Mesothelial cell of epicardium (in vitro differentiated cells): ENCODE data around the gene TULP1. TPM values are rescaled to one million over a fixed set of nuclear protein-coding genes. Genes with fewer than 3 reads are reported as not detected.

ENCODE experiments used
- DNase-seq, 2 experiments: peaks; one replicate each; pipeline ENCODE4 v3.0.0; 2021; ENCODE audit warnings: low spot score in 2 of 2; ENCODE audit not compliant: unreplicated experiment in 2 of 2
- H3K27ac Mint-ChIP-seq: 2 replicates; pipeline ENCODE4 v1.8.0; 2021; ENCODE audit warnings: mixed read lengths
- H3K27me3 Mint-ChIP-seq: 2 replicates; pipeline ENCODE4 v1.8.0; 2021; ENCODE audit warnings: low read depth, mixed read lengths
- H3K36me3 Mint-ChIP-seq: 2 replicates; pipeline ENCODE4 v1.8.0; 2021; ENCODE audit warnings: mixed read lengths
- H3K4me1 Mint-ChIP-seq: 2 replicates; pipeline ENCODE4 v1.8.0; 2021; ENCODE audit warnings: mixed read lengths
- H3K4me3 Mint-ChIP-seq: 2 replicates; pipeline ENCODE4 v1.8.0; 2021; ENCODE audit warnings: mild to moderate bottlenecking, moderate library complexity, mixed read lengths
- H3K9me3 Mint-ChIP-seq: 2 replicates; pipeline ENCODE4 v1.8.0; 2021; ENCODE audit warnings: mixed read lengths
- total RNA-seq: library from RNA; stranded (reverse); gene quantifications from 3 replicates; pipeline ENCODE4 v1.2.1, GENCODE V29; 2021
- TF ChIP-seq, protein P1 (sequence below): fragments of 200-600 bp; sonication (generic); IDR thresholded peaks from one replicate; pipeline ENCODE4 v1.5.0; 2021; ENCODE audit warnings: antibody characterized with exemption; ENCODE audit not compliant: unreplicated experiment

Gene TULP1
- total RNA-seq, 1 donor from 2014 or later = 17.7 TPM

GRCh38 chr6:35512006-35512405 lies 690 bp downstream of the TULP1 start:
- Mint-ChIP-seq H3K27me3 (no peaks in the 10 kb centered on the region), H3K4me3 (peak overlapping the region; percentile 64), H3K9me3 (no peaks in the 10 kb centered on the region), H3K27ac (peak overlapping the region; percentile 53), H3K36me3 (no peaks in the 10 kb centered on the region), H3K4me1 (peaks cover 27% of the 10 kb centered on the region)
- no peak for DNase-seq
- TF ChIP-seq, protein P1, sequence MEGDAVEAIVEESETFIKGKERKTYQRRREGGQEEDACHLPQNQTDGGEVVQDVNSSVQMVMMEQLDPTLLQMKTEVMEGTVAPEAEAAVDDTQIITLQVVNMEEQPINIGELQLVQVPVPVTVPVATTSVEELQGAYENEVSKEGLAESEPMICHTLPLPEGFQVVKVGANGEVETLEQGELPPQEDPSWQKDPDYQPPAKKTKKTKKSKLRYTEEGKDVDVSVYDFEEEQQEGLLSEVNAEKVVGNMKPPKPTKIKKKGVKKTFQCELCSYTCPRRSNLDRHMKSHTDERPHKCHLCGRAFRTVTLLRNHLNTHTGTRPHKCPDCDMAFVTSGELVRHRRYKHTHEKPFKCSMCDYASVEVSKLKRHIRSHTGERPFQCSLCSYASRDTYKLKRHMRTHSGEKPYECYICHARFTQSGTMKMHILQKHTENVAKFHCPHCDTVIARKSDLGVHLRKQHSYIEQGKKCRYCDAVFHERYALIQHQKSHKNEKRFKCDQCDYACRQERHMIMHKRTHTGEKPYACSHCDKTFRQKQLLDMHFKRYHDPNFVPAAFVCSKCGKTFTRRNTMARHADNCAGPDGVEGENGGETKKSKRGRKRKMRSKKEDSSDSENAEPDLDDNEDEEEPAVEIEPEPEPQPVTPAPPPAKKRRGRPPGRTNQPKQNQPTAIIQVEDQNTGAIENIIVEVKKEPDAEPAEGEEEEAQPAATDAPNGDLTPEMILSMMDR = no peak

- H3K4me3 Mint-ChIP-seq = peak overlapping the region; percentile 51
These were observed 1.1 kb downstream of the TULP1 start for GRCh38 chr6:35511562-35511941.

GRCh38 chr6:35510916-35511561 lies 1.7 kb downstream of the TULP1 start:
- peak overlapping the region; percentile 78 for H3K27ac Mint-ChIP-seq
- peaks cover 31% of the 10 kb centered on the region for H3K4me1 Mint-ChIP-seq
- peak overlapping the region; percentile 51 for H3K4me3 Mint-ChIP-seq
- no peaks in the 10 kb centered on the region for H3K27me3 Mint-ChIP-seq
- TF ChIP-seq, protein P1 = no peak
- no peaks in the 10 kb centered on the region for H3K9me3 Mint-ChIP-seq
- H3K36me3 Mint-ChIP-seq = no peaks in the 10 kb centered on the region
- DNase-seq = no peak

More at GRCh38 chr6:35511562-35511941, 1.1 kb downstream of the TULP1 start:
- H3K27me3 Mint-ChIP-seq = no peaks in the 10 kb centered on the region
- no peak for DNase-seq
- H3K4me1 Mint-ChIP-seq = peaks cover 27% of the 10 kb centered on the region
- no peaks in the 10 kb centered on the region for H3K9me3 Mint-ChIP-seq
- H3K36me3 Mint-ChIP-seq = no peaks in the 10 kb centered on the region
- H3K27ac Mint-ChIP-seq = no peak overlapping the region
- TF ChIP-seq, protein P1 = no peak

- Mint-ChIP-seq H3K27ac (no peak overlapping the region), H3K4me3 (no peak overlapping the region), H3K4me1 (peaks cover 37% of the 10 kb centered on the region), H3K27me3 (no peaks in the 10 kb centered on the region), H3K36me3 (no peaks in the 10 kb centered on the region), H3K9me3 (no peaks in the 10 kb centered on the region)
- no peak for DNase-seq
- TF ChIP-seq, protein P1 = no peak
These were observed 4.2 kb downstream of the TULP1 start for GRCh38 chr6:35508542-35508941.

DNA sequence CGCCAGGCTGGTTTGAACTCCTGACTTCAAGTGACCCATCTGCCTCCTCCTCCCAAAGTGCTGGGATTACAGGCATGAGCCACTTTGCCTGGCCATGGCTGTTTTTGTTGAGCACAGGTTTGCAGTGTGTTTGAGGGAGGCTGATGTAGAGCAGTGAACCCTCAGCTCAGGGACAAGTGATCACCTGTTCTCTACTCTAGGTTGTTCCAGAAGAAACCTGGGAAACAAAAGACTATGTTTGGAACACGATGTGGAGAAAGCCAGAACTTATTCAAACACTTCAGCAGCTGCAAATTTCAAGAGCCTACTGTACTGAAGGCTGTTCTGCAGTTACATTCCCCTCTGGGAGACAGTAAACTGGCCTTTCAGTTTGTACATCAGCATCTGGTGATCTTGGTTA lies 4.7 kb downstream of the TULP1 start:
- Mint-ChIP-seq H3K27ac (no peak overlapping the region), H3K4me3 (no peak overlapping the region), H3K4me1 (peaks cover 37% of the 10 kb centered on the region), H3K9me3 (no peaks in the 10 kb centered on the region), H3K36me3 (no peaks in the 10 kb centered on the region), H3K27me3 (no peaks in the 10 kb centered on the region)
- DNase-seq = no peak
- TF ChIP-seq, protein P1 = no peak
